ENCODE measurements around the gene NCOR1. TPM values are rescaled to one million over a fixed set of nuclear protein-coding genes. Genes with fewer than 3 reads are reported as not detected.
"Not testable (repeated sequence)": the region's sequence is repeated elsewhere in the genome, so short reads cannot be mapped to it uniquely, and the experiment has no call there.

NCOR1 gene
- total RNA-seq, 4 donors from 2014 or later: 136 to 320 (median 177) TPM

GRCh38 chr17:16189791-16190348, 25.5 kb downstream of the NCOR1 start:
- Histone ChIP-seq H3K9me3 (no peaks in the 10 kb centered on the region), H3K36me3 (peaks cover 55% of the 10 kb centered on the region), H3K4me1 (peaks cover 17% of the 10 kb centered on the region), H3K4me3 (no peak overlapping the region), H3K27ac (no peak overlapping the region), H3K27me3 (no peaks in the 10 kb centered on the region)
- WGBS: 71% methylated on average over 3 of the region's 3 CpGs
- no peak for DNase-seq (ENCODE audit: low spot score in 2 of 2)
- no peak for TF ChIP-seq POLR2AphosphoS5 (IDR thresholded peaks at IDR 0.05)

DNA sequence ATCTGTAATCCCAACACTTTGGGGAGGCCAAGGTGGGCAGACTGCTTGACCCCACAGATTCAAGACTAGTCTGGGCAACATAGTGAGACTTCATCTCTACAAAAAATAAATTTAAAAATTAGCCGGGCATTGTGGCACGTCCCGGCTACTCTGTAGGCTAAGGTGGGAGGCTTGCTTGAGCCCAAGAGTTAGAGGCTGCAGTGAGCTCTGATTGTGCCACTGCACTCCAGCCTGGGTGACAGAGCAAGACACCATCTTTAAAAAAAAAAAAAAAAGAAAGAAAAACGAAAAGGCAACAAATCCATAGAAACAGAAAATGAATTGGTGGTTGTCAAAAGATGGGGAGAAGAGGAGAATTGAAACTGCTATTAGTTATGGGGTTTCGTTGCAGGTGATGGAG, 27.7 kb downstream of the NCOR1 start:
- 90% methylated on average over 5 of the region's 5 CpGs for WGBS
- peaks cover 49% of the 10 kb centered on the region for H3K36me3 ChIP-seq
- no peak for DNase-seq (ENCODE audit: low spot score in 2 of 2)

GRCh38 chr17:16181581-16181980, 33.8 kb downstream of the NCOR1 start:
- Histone ChIP-seq H3K4me3 (no peak overlapping the region), H3K27me3 (no peaks in the 10 kb centered on the region), H3K27ac (no peak overlapping the region), H3K36me3 (peaks cover 27% of the 10 kb centered on the region), H3K4me1 (no peaks in the 10 kb centered on the region), H3K9me3 (no peaks in the 10 kb centered on the region)
- 96% methylated on average over 1 of the region's 1 CpG for WGBS
- no peak for DNase-seq (ENCODE audit: low spot score in 2 of 2)
- TF ChIP-seq POLR2AphosphoS5 (IDR thresholded peaks at IDR 0.05) (no peak), EP300 (IDR thresholded peaks at IDR 0.05) (no peak), CTCF (IDR thresholded peaks at IDR 0.05) (no peak), POLR2A (IDR thresholded peaks at IDR 0.05) (no peak)

More for the DNA sequence above, 27.7 kb downstream of the NCOR1 start:
- no peak for TF ChIP-seq POLR2A (IDR thresholded peaks at IDR 0.05)
- no peak for TF ChIP-seq POLR2AphosphoS5 (IDR thresholded peaks at IDR 0.05)
- no peak for TF ChIP-seq EP300 (IDR thresholded peaks at IDR 0.05)
- TF ChIP-seq CTCF (IDR thresholded peaks at IDR 0.05): no peak
- H3K4me3 ChIP-seq: no peak overlapping the region
- H3K27me3 ChIP-seq: no peaks in the 10 kb centered on the region
- H3K27ac ChIP-seq: no peak overlapping the region
- H3K9me3 ChIP-seq: no peaks in the 10 kb centered on the region
- H3K4me1 ChIP-seq: peaks cover 14% of the 10 kb centered on the region

- 97% methylated on average over 5 of the region's 5 CpGs for WGBS
These were observed 36.5 kb downstream of the NCOR1 start for GRCh38 chr17:16178836-16179235.

GRCh38 chr17:16171613-16172012, 43.7 kb downstream of the NCOR1 start:
- Histone ChIP-seq H3K9me3 (no peaks in the 10 kb centered on the region), H3K27me3 (no peaks in the 10 kb centered on the region), H3K36me3 (peaks cover 31% of the 10 kb centered on the region), H3K27ac (no peak overlapping the region), H3K4me3 (no peak overlapping the region), H3K4me1 (no peaks in the 10 kb centered on the region)
- no peak for DNase-seq (ENCODE audit: low spot score in 2 of 2)
- no peak for TF ChIP-seq POLR2AphosphoS5 (IDR thresholded peaks at IDR 0.05)
- TF ChIP-seq POLR2A (IDR thresholded peaks at IDR 0.05): no peak
- no peak for TF ChIP-seq CTCF (IDR thresholded peaks at IDR 0.05)
- no peak for TF ChIP-seq EP300 (IDR thresholded peaks at IDR 0.05)
- WGBS: 87% methylated on average over 7 of the region's 7 CpGs

More at GRCh38 chr17:16178836-16179235, 36.5 kb downstream of the NCOR1 start:
- Histone ChIP-seq H3K9me3 (no peaks in the 10 kb centered on the region), H3K4me3 (no peak overlapping the region), H3K27ac (no peak overlapping the region), H3K36me3 (peaks cover 8% of the 10 kb centered on the region), H3K4me1 (no peaks in the 10 kb centered on the region), H3K27me3 (no peaks in the 10 kb centered on the region)
- DNase-seq (ENCODE audit: low spot score in 2 of 2): no peak
- no peak for TF ChIP-seq POLR2A (IDR thresholded peaks at IDR 0.05)
- TF ChIP-seq POLR2AphosphoS5 (IDR thresholded peaks at IDR 0.05): no peak
- no peak for TF ChIP-seq EP300 (IDR thresholded peaks at IDR 0.05)
- TF ChIP-seq CTCF (IDR thresholded peaks at IDR 0.05): no peak

GRCh38 chr17:16166766-16167165, 48.6 kb downstream of the NCOR1 start:
- 97% methylated on average over 4 of the region's 4 CpGs for WGBS
- DNase-seq (ENCODE audit: low spot score in 2 of 2); H3K4me3 ChIP-seq; H3K4me1 ChIP-seq; H3K27me3 ChIP-seq; H3K27ac ChIP-seq; H3K9me3 ChIP-seq: not testable (repeated sequence)
- H3K36me3 ChIP-seq: peaks cover 39% of the 10 kb centered on the region
